DND-41 (cell line): Measurements from ENCODE around the gene ZER1.
A peak's percentile ranks its signal among the peaks of the same experiment; 100 is the strongest.

ENCODE experiments used
- ATAC-seq: fragments of 200-7000 bp; cut with Tn5 transposase; 3 replicates; pipeline ENCODE4 v1.9.1; 2021; ENCODE audit warnings: low read depth; ENCODE audit not compliant: insufficient read depth
- DNase-seq: peaks from one replicate; pipeline ENCODE4 v3.0.0-alpha.2; 2020
- H2AFZ ChIP-seq: 2 replicates; pipeline ENCODE4 v1.6.0; 2012; ENCODE audit warnings: low read depth, low read length
- H3K27ac ChIP-seq: 2 replicates; pipeline ENCODE4 v1.5.1; 2012; ENCODE audit warnings: low read length, inconsistent platforms
- H3K27me3 ChIP-seq: fragments of 200-600 bp; sonication (generic); 2 replicates; pipeline ENCODE4 v1.6.0; 2012; ENCODE audit warnings: low read length, mild to moderate bottlenecking, inconsistent platforms; ENCODE audit not compliant: insufficient read depth, poor library complexity
- H3K36me3 ChIP-seq: 2 replicates; pipeline ENCODE4 v1.5.1; 2012; ENCODE audit warnings: low read length, inconsistent platforms; ENCODE audit not compliant: insufficient read depth
- H3K4me1 ChIP-seq: 2 replicates; pipeline ENCODE4 v1.5.1; 2012; ENCODE audit warnings: mild to moderate bottlenecking, low read length; ENCODE audit not compliant: insufficient read depth
- H3K4me2 ChIP-seq: 2 replicates; pipeline ENCODE4 v1.6.0; 2012; ENCODE audit warnings: mild to moderate bottlenecking, moderate library complexity, low read length, inconsistent platforms; ENCODE audit not compliant: insufficient read depth
- H3K4me3 ChIP-seq, 2 experiments: fragments of 200-600 bp in 1 of 2; shearing (Covaris generic) in 1 of 2; 2 replicates each; pipeline ENCODE4 v1.5.1; 2012 to 2016; ENCODE audit warnings: inconsistent platforms in 2 of 2, low read length in 2 of 2, mild to moderate bottlenecking in 2 of 2, low read depth in 1 of 2, moderate library complexity in 1 of 2
- H3K79me2 ChIP-seq: 2 replicates; pipeline ENCODE4 v1.6.0; 2012; ENCODE audit warnings: low read length, inconsistent platforms; ENCODE audit not compliant: insufficient read depth
- H3K9ac ChIP-seq: 2 replicates; pipeline ENCODE4 v1.6.0; 2012; ENCODE audit warnings: low read depth, mild to moderate bottlenecking, inconsistent platforms, low read length, moderate library complexity
- H3K9me3 ChIP-seq: 2 replicates; pipeline ENCODE4 v1.5.1; 2012; ENCODE audit warnings: low read length, moderate library complexity, mild to moderate bottlenecking, inconsistent platforms; ENCODE audit not compliant: insufficient read depth, severe bottlenecking
- H4K20me1 ChIP-seq: 2 replicates; pipeline ENCODE4 v1.6.0; 2012; ENCODE audit warnings: low read length; ENCODE audit not compliant: insufficient read depth
- CTCF ChIP-seq: IDR thresholded peaks from 2 replicates; pipeline ENCODE4 v1.5.1; 2012; ENCODE audit warnings: borderline replicate concordance, low read length, moderate library complexity, mild to moderate bottlenecking; ENCODE audit not compliant: poor library complexity, severe bottlenecking; ENCODE audit errors: extremely low read depth
- EZH2 ChIP-seq: IDR thresholded peaks from 3 replicates; pipeline ENCODE4 v1.6.1; 2012; ENCODE audit warnings: borderline replicate concordance, low read depth, mild to moderate bottlenecking, moderate library complexity, low read length, inconsistent platforms; ENCODE audit not compliant: severe bottlenecking

The ZER1 gene

DNA sequence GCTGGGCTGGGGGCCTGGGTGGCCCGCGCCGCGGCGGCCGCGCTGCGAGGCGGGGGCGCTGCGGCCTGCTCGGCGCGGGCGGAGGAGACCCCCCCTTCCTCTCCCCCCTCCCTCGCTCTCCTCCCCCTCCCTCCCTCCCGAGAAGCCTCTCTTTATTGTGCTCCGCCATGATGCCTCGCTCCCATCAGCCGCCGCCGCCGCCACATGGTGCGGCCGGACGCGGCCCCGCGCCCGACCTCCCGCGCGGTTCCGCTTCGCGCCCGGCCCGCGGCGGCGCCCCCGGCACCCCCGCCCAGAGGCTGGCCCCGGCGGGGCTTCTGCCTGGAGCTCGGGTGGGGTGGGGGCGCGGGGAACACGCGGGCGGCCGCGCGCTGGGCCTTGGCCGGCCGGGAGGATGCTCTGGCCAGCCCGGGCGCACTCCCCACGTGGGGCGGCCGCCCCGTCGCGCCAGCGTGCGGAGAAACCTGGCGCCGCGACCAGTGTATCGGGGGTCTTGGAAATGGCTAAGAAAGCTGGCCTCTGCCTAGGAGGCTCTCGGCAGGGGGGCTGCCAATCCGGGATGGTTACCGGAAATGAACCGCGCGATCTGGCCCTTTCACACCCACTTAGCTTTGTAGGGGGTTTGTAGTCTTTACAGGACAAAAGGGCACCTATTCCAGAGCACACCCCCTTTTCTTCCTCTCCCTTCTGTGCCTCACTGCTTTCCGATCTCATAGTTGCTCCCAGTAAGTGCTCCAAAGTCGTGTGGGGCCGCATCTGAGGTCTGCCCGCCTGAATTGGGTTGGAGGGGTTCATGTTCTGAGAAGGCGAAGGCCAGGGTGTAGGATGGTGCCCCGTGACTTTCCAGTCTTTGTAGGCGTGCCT lies 81.7 kb downstream of the ZER1 start:
- ATAC-seq, result no peak
- H3K4me1 ChIP-seq, result peaks cover 52% of the 10 kb centered on the region
- TF ChIP-seq CTCF, result no peak
- TF ChIP-seq EZH2, result no peak
- peak overlapping the region; percentile 64 for H3K4me2 ChIP-seq
- no peak overlapping the region; the same call in 1 of the 2 replicates for H2AFZ ChIP-seq
- peak overlapping the region; percentile 79 to 88; a peak in 3 of 4 replicates for H3K4me3 ChIP-seq
- H4K20me1 ChIP-seq, result peaks cover 31% of the 10 kb centered on the region
- H3K9me3 ChIP-seq, result no peaks in the 10 kb centered on the region
- peak; percentile 68 for DNase-seq
- peak overlapping the region; percentile 84 for H3K9ac ChIP-seq
- H3K36me3 ChIP-seq, result peaks cover 47% of the 10 kb centered on the region
- no peaks in the 10 kb centered on the region for H3K27me3 ChIP-seq
- peak overlapping the region; percentile 86 for H3K27ac ChIP-seq
- H3K79me2 ChIP-seq, result peaks cover 46% of the 10 kb centered on the region

GRCh38 chr9:128689293-128689774 lies 82.4 kb downstream of the ZER1 start:
- Histone ChIP-seq H3K79me2 (peaks cover 46% of the 10 kb centered on the region), H2AFZ (no peak overlapping the region), H4K20me1 (peaks cover 31% of the 10 kb centered on the region), H3K4me2 (no peak overlapping the region), H3K9ac (peak overlapping the region; percentile 84), H3K4me3 (peak overlapping the region; percentile 38 to 88; a peak in 3 of 4 replicates), H3K36me3 (peaks cover 44% of the 10 kb centered on the region), H3K9me3 (no peaks in the 10 kb centered on the region), H3K4me1 (peaks cover 60% of the 10 kb centered on the region), H3K27ac (peak overlapping the region; percentile 78), H3K27me3 (no peaks in the 10 kb centered on the region)
- DNase-seq (no peak), ATAC-seq (peak; percentile 1; the same call in 1 of the 3 replicates)
- TF ChIP-seq CTCF (no peak), EZH2 (no peak)

- H3K4me1 ChIP-seq, result peaks cover 66% of the 10 kb centered on the region
- peaks cover 52% of the 10 kb centered on the region for H3K79me2 ChIP-seq
These were observed 83.0 kb downstream of the ZER1 start, which contains the start of gene SET for GRCh38 chr9:128688501-128689292. Gene SET, plus strand, starts transcription at chr9:128689222. Its CDS starts 361 bp downstream, at chr9:128689583.

More at GRCh38 chr9:128688501-128689292, 83.0 kb downstream of the ZER1 start, which contains the start of gene SET:
- no peak for TF ChIP-seq CTCF
- no peak for TF ChIP-seq EZH2
- peak within 1 kb of the TSS; percentile 82 for H3K4me2 ChIP-seq
- H3K36me3 ChIP-seq, result peaks cover 37% of the 10 kb centered on the region
- ATAC-seq (peak; percentile 80), DNase-seq (peak; percentile 93)
- H3K4me3 ChIP-seq, result peak within 1 kb of the TSS; percentile 79 to 88; a peak in 3 of 4 replicates
- H2AFZ ChIP-seq, result peak within 1 kb of the TSS; percentile 76
- peaks cover 27% of the 10 kb centered on the region for H4K20me1 ChIP-seq
- H3K27me3 ChIP-seq, result no peaks in the 10 kb centered on the region
- H3K27ac ChIP-seq, result peak within 1 kb of the TSS; percentile 90
- H3K9me3 ChIP-seq, result no peaks in the 10 kb centered on the region
- H3K9ac ChIP-seq, result peak within 1 kb of the TSS; percentile 84
